ENCODE measurements around the gene MRPL17.

MRPL17 gene

GRCh38 chr11:6681505-6681904, 1.6 kb downstream of the MRPL17 start:
- Histone ChIP-seq H3K4me3 (ENCODE audit: low read length) (peak overlapping the region; percentile 32; the same call in 1 of the 2 replicates), H3K4me2 (ENCODE audit: low read length) (peak overlapping the region; percentile 100), H4K20me1 (ENCODE audit: insufficient read depth, low read length) (peaks cover 13% of the 10 kb centered on the region), H3K27ac (ENCODE audit: low read length) (no peak overlapping the region), H3K79me2 (ENCODE audit: low read length) (peaks cover 28% of the 10 kb centered on the region), H3K4me1 (ENCODE audit: low read length) (peaks cover 13% of the 10 kb centered on the region), H3K36me3 (replicated peaks; ENCODE audit: low read depth, low read length) (peaks cover 34% of the 10 kb centered on the region), H3K9me3 (ENCODE audit: insufficient read depth, low read length) (no peaks in the 10 kb centered on the region), H3K9ac (ENCODE audit: low read length) (0 out of 2 replicates have a peak overlapping the region, but pooled peaks have one; percentile 8), H2AFZ (ENCODE audit: low read depth, low read length) (no peak overlapping the region), H3K27me3 (ENCODE audit: low read depth, low read length) (no peaks in the 10 kb centered on the region)
- TF ChIP-seq EZH2phosphoT487 (IDR thresholded peaks at IDR 0.05; ENCODE audit: low read depth): no peak
- TF ChIP-seq, protein P1, sequence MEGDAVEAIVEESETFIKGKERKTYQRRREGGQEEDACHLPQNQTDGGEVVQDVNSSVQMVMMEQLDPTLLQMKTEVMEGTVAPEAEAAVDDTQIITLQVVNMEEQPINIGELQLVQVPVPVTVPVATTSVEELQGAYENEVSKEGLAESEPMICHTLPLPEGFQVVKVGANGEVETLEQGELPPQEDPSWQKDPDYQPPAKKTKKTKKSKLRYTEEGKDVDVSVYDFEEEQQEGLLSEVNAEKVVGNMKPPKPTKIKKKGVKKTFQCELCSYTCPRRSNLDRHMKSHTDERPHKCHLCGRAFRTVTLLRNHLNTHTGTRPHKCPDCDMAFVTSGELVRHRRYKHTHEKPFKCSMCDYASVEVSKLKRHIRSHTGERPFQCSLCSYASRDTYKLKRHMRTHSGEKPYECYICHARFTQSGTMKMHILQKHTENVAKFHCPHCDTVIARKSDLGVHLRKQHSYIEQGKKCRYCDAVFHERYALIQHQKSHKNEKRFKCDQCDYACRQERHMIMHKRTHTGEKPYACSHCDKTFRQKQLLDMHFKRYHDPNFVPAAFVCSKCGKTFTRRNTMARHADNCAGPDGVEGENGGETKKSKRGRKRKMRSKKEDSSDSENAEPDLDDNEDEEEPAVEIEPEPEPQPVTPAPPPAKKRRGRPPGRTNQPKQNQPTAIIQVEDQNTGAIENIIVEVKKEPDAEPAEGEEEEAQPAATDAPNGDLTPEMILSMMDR (IDR thresholded peaks at IDR 0.05; ENCODE audit: low read depth, low read length): no peak

GRCh38 chr11:6677018-6677417, 6.1 kb downstream of the MRPL17 start:
- Histone ChIP-seq H4K20me1 (ENCODE audit: insufficient read depth, low read length) (peaks cover 12% of the 10 kb centered on the region), H2AFZ (ENCODE audit: low read depth, low read length) (no peak overlapping the region), H3K79me2 (ENCODE audit: low read length) (peaks cover 17% of the 10 kb centered on the region), H3K4me2 (ENCODE audit: low read length) (no peak overlapping the region), H3K4me1 (ENCODE audit: low read length) (peaks cover 18% of the 10 kb centered on the region), H3K36me3 (replicated peaks; ENCODE audit: low read depth, low read length) (peaks cover 31% of the 10 kb centered on the region), H3K9ac (ENCODE audit: low read length) (no peak overlapping the region), H3K4me3 (ENCODE audit: low read length) (no peak overlapping the region), H3K27me3 (ENCODE audit: low read depth, low read length) (no peaks in the 10 kb centered on the region), H3K9me3 (ENCODE audit: insufficient read depth, low read length) (no peaks in the 10 kb centered on the region), H3K27ac (ENCODE audit: low read length) (no peak overlapping the region)
- no peak for TF ChIP-seq EZH2phosphoT487 (IDR thresholded peaks at IDR 0.05; ENCODE audit: low read depth)
- TF ChIP-seq, protein P1 (IDR thresholded peaks at IDR 0.05; ENCODE audit: low read depth, low read length): no peak

DNA sequence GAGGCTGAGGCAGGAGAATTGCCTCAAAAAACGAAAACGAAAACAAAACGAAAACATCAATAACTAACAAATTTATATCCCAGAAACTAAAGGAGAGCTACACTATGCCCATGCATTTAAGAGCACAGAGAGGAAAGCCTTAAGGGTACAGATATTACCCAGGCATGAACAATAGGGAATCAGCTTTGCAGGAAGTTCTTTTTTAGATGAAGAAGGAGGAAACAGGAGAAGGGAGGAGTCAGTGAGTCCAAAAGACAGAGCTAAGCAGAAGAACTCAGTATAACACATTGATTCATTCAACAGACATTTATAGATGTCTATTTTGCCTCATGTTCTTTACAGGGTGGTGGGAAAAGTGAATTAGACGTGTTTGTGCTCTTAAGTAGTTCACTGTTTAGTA, 8.3 kb downstream of the MRPL17 start:
- TF ChIP-seq EZH2phosphoT487 (IDR thresholded peaks at IDR 0.05; ENCODE audit: low read depth): no peak
- TF ChIP-seq, protein P1 (IDR thresholded peaks at IDR 0.05; ENCODE audit: low read depth, low read length): no peak
- no peaks in the 10 kb centered on the region for H3K79me2 ChIP-seq (ENCODE audit: low read length)
- H3K9me3 ChIP-seq (ENCODE audit: insufficient read depth, low read length): no peaks in the 10 kb centered on the region
- H3K4me2 ChIP-seq (ENCODE audit: low read length): no peak overlapping the region
- peaks cover 13% of the 10 kb centered on the region for H3K36me3 ChIP-seq (replicated peaks; ENCODE audit: low read depth, low read length)
- H4K20me1 ChIP-seq (ENCODE audit: insufficient read depth, low read length): no peaks in the 10 kb centered on the region
- H3K4me1 ChIP-seq (ENCODE audit: low read length): peaks cover 11% of the 10 kb centered on the region
- H2AFZ ChIP-seq (ENCODE audit: low read depth, low read length): no peak overlapping the region
- no peak overlapping the region for H3K9ac ChIP-seq (ENCODE audit: low read length)
- H3K27ac ChIP-seq (ENCODE audit: low read length): no peak overlapping the region
- H3K27me3 ChIP-seq (ENCODE audit: low read depth, low read length): no peaks in the 10 kb centered on the region
- no peak overlapping the region for H3K4me3 ChIP-seq (ENCODE audit: low read length)

GRCh38 chr11:6674219-6674597, 8.9 kb downstream of the MRPL17 start:
- no peak overlapping the region for H2AFZ ChIP-seq (ENCODE audit: low read depth, low read length)
- no peak overlapping the region for H3K4me2 ChIP-seq (ENCODE audit: low read length)
- H3K27me3 ChIP-seq (ENCODE audit: low read depth, low read length): no peaks in the 10 kb centered on the region
- no peak overlapping the region for H3K27ac ChIP-seq (ENCODE audit: low read length)
- no peak overlapping the region for H3K4me3 ChIP-seq (ENCODE audit: low read length)
- H3K9ac ChIP-seq (ENCODE audit: low read length): no peak overlapping the region
- no peaks in the 10 kb centered on the region for H3K9me3 ChIP-seq (ENCODE audit: insufficient read depth, low read length)
- no peaks in the 10 kb centered on the region for H3K79me2 ChIP-seq (ENCODE audit: low read length)
- peaks cover 11% of the 10 kb centered on the region for H3K4me1 ChIP-seq (ENCODE audit: low read length)
- no peaks in the 10 kb centered on the region for H4K20me1 ChIP-seq (ENCODE audit: insufficient read depth, low read length)
- peaks cover 8% of the 10 kb centered on the region for H3K36me3 ChIP-seq (replicated peaks; ENCODE audit: low read depth, low read length)
- TF ChIP-seq, protein P1 (IDR thresholded peaks at IDR 0.05; ENCODE audit: low read depth, low read length): no peak
- TF ChIP-seq EZH2phosphoT487 (IDR thresholded peaks at IDR 0.05; ENCODE audit: low read depth): no peak

All from OCI-LY3 (cell line).